Measurements from ENCODE around the gene JAG2.

The JAG2 gene

GRCh38 chr14:105168979-105169507, 467 bp upstream of the JAG2 start:
- Mint-ChIP-seq H3K27me3 (peaks cover 85% of the 10 kb centered on the region), H3K9me3 (no peaks in the 10 kb centered on the region), H3K4me3 (peak overlapping the region; percentile 62), H3K36me3 (ENCODE audit: low read depth) (no peaks in the 10 kb centered on the region), H3K4me1 (ENCODE audit: low read depth) (peaks cover 11% of the 10 kb centered on the region), H3K27ac (no peak overlapping the region)
- intact Hi-C loops (cut with micrococcal nuclease): no loop called here

GRCh38 chr14:105168093-105168420, 519 bp downstream of the JAG2 start:
- H3K27me3 Mint-ChIP-seq: peaks cover 76% of the 10 kb centered on the region
- no peak overlapping the region for H3K27ac Mint-ChIP-seq
- peak overlapping the region; percentile 39 for H3K4me3 Mint-ChIP-seq
- intact Hi-C loops (cut with micrococcal nuclease): no loop called here
- H3K4me1 Mint-ChIP-seq (ENCODE audit: low read depth): peaks cover 10% of the 10 kb centered on the region
- H3K36me3 Mint-ChIP-seq (ENCODE audit: low read depth): no peaks in the 10 kb centered on the region
- H3K9me3 Mint-ChIP-seq: no peaks in the 10 kb centered on the region

- no peaks in the 10 kb centered on the region for H3K9me3 Mint-ChIP-seq
- intact Hi-C loops (cut with micrococcal nuclease): no loop called here
- peak overlapping the region; percentile 39 for H3K4me3 Mint-ChIP-seq
- peaks cover 70% of the 10 kb centered on the region for H3K27me3 Mint-ChIP-seq
- no peak overlapping the region for H3K27ac Mint-ChIP-seq
- peaks cover 10% of the 10 kb centered on the region for H3K4me1 Mint-ChIP-seq (ENCODE audit: low read depth)
- H3K36me3 Mint-ChIP-seq (ENCODE audit: low read depth): no peaks in the 10 kb centered on the region
These were observed 1.1 kb downstream of the JAG2 start for GRCh38 chr14:105167303-105168092.

- H3K27ac Mint-ChIP-seq: no peak overlapping the region
- no peak overlapping the region for H3K4me3 Mint-ChIP-seq
- intact Hi-C loops (cut with micrococcal nuclease): no loop called here
- peaks cover 10% of the 10 kb centered on the region for H3K4me1 Mint-ChIP-seq (ENCODE audit: low read depth)
- H3K9me3 Mint-ChIP-seq: no peaks in the 10 kb centered on the region
- peaks cover 62% of the 10 kb centered on the region for H3K27me3 Mint-ChIP-seq
- no peaks in the 10 kb centered on the region for H3K36me3 Mint-ChIP-seq (ENCODE audit: low read depth)
These were observed 1.8 kb downstream of the JAG2 start for GRCh38 chr14:105166571-105167302.

GRCh38 chr14:105165761-105166485, 2.7 kb downstream of the JAG2 start:
- Mint-ChIP-seq H3K9me3 (no peaks in the 10 kb centered on the region), H3K27me3 (peaks cover 56% of the 10 kb centered on the region), H3K27ac (no peak overlapping the region), H3K4me1 (ENCODE audit: low read depth) (peaks cover 10% of the 10 kb centered on the region), H3K36me3 (ENCODE audit: low read depth) (no peaks in the 10 kb centered on the region), H3K4me3 (no peak overlapping the region)
- intact Hi-C loops (cut with micrococcal nuclease): no loop called here

- H3K27ac Mint-ChIP-seq: no peak overlapping the region
- no peak overlapping the region for H3K4me3 Mint-ChIP-seq
- no peaks in the 10 kb centered on the region for H3K36me3 Mint-ChIP-seq (ENCODE audit: low read depth)
- intact Hi-C loops (cut with micrococcal nuclease): no loop called here
- H3K4me1 Mint-ChIP-seq (ENCODE audit: low read depth): peaks cover 10% of the 10 kb centered on the region
- no peaks in the 10 kb centered on the region for H3K9me3 Mint-ChIP-seq
- H3K27me3 Mint-ChIP-seq: peaks cover 54% of the 10 kb centered on the region
These were observed 3.4 kb downstream of the JAG2 start for GRCh38 chr14:105165134-105165704.

GRCh38 chr14:105163040-105163742, 5.4 kb downstream of the JAG2 start:
- Mint-ChIP-seq H3K9me3 (no peaks in the 10 kb centered on the region), H3K27ac (no peak overlapping the region), H3K4me1 (ENCODE audit: low read depth) (no peaks in the 10 kb centered on the region), H3K4me3 (no peak overlapping the region), H3K36me3 (ENCODE audit: low read depth) (no peaks in the 10 kb centered on the region), H3K27me3 (peaks cover 40% of the 10 kb centered on the region)
- intact Hi-C loops (cut with micrococcal nuclease): no loop called here

- no peaks in the 10 kb centered on the region for H3K4me1 Mint-ChIP-seq (ENCODE audit: low read depth)
- no peak overlapping the region for H3K4me3 Mint-ChIP-seq
- intact Hi-C loops (cut with micrococcal nuclease): no loop called here
- no peaks in the 10 kb centered on the region for H3K36me3 Mint-ChIP-seq (ENCODE audit: low read depth)
- peaks cover 38% of the 10 kb centered on the region for H3K27me3 Mint-ChIP-seq
- H3K27ac Mint-ChIP-seq: no peak overlapping the region
- H3K9me3 Mint-ChIP-seq: no peaks in the 10 kb centered on the region
These were observed 6.0 kb downstream of the JAG2 start for GRCh38 chr14:105162669-105162979.

- intact Hi-C loops (cut with micrococcal nuclease): no loop called here
- H3K36me3 Mint-ChIP-seq (ENCODE audit: low read depth): no peaks in the 10 kb centered on the region
- no peaks in the 10 kb centered on the region for H3K9me3 Mint-ChIP-seq
- H3K4me3 Mint-ChIP-seq: no peak overlapping the region
- peaks cover 36% of the 10 kb centered on the region for H3K27me3 Mint-ChIP-seq
- H3K4me1 Mint-ChIP-seq (ENCODE audit: low read depth): no peaks in the 10 kb centered on the region
- H3K27ac Mint-ChIP-seq: no peak overlapping the region
These were observed 6.5 kb downstream of the JAG2 start for GRCh38 chr14:105161964-105162668.

- peaks cover 30% of the 10 kb centered on the region for H3K27me3 Mint-ChIP-seq
- no peak overlapping the region for H3K4me3 Mint-ChIP-seq
- no peak overlapping the region for H3K27ac Mint-ChIP-seq
- no peaks in the 10 kb centered on the region for H3K36me3 Mint-ChIP-seq (ENCODE audit: low read depth)
- no peaks in the 10 kb centered on the region for H3K4me1 Mint-ChIP-seq (ENCODE audit: low read depth)
- no peaks in the 10 kb centered on the region for H3K9me3 Mint-ChIP-seq
- intact Hi-C loops (cut with micrococcal nuclease): no loop called here
These were observed 7.3 kb downstream of the JAG2 start for GRCh38 chr14:105161309-105161708.

GRCh38 chr14:105160776-105161175, 7.8 kb downstream of the JAG2 start:
- no peaks in the 10 kb centered on the region for H3K36me3 Mint-ChIP-seq (ENCODE audit: low read depth)
- no peak overlapping the region for H3K4me3 Mint-ChIP-seq
- no peak overlapping the region for H3K27ac Mint-ChIP-seq
- peaks cover 25% of the 10 kb centered on the region for H3K27me3 Mint-ChIP-seq
- no peaks in the 10 kb centered on the region for H3K4me1 Mint-ChIP-seq (ENCODE audit: low read depth)
- H3K9me3 Mint-ChIP-seq: no peaks in the 10 kb centered on the region
- intact Hi-C loops (cut with micrococcal nuclease): no loop called here

- intact Hi-C loops (cut with micrococcal nuclease): no loop called here
- H3K9me3 Mint-ChIP-seq: no peaks in the 10 kb centered on the region
- peaks cover 12% of the 10 kb centered on the region for H3K27me3 Mint-ChIP-seq
- H3K36me3 Mint-ChIP-seq (ENCODE audit: low read depth): no peaks in the 10 kb centered on the region
- no peak overlapping the region for H3K27ac Mint-ChIP-seq
- H3K4me1 Mint-ChIP-seq (ENCODE audit: low read depth): no peaks in the 10 kb centered on the region
- H3K4me3 Mint-ChIP-seq: no peak overlapping the region
These were observed 9.2 kb downstream of the JAG2 start for GRCh38 chr14:105159344-105159743.

- H3K9me3 Mint-ChIP-seq: no peaks in the 10 kb centered on the region
- peaks cover 9% of the 10 kb centered on the region for H3K27me3 Mint-ChIP-seq
- H3K36me3 Mint-ChIP-seq (ENCODE audit: low read depth): no peaks in the 10 kb centered on the region
- no peaks in the 10 kb centered on the region for H3K4me1 Mint-ChIP-seq (ENCODE audit: low read depth)
- intact Hi-C loops (cut with micrococcal nuclease): no loop called here
- no peak overlapping the region for H3K27ac Mint-ChIP-seq
- H3K4me3 Mint-ChIP-seq: no peak overlapping the region
These were observed 9.8 kb downstream of the JAG2 start for GRCh38 chr14:105158794-105159193.

Data from dendritic cell treated with granulocyte-macrophage colony-stimulating factor and Interleukin-4, amounts not matched to agents 40 ng/mL and 50 ng/mL, for 4 days (primary cell).